GM21367 (cell line): ENCODE results near the gene ZBTB48.
"Not testable (repeated sequence)": the region's sequence is repeated elsewhere in the genome, so short reads cannot be mapped to it uniquely, and the experiment has no call there.

Experiments
- ATAC-seq: cut with Tn5 transposase; IDR thresholded peaks from one replicate; pipeline ENCODE4 v1.9.1; 2021; ENCODE audit not compliant: unreplicated experiment

ZBTB48 gene

DNA sequence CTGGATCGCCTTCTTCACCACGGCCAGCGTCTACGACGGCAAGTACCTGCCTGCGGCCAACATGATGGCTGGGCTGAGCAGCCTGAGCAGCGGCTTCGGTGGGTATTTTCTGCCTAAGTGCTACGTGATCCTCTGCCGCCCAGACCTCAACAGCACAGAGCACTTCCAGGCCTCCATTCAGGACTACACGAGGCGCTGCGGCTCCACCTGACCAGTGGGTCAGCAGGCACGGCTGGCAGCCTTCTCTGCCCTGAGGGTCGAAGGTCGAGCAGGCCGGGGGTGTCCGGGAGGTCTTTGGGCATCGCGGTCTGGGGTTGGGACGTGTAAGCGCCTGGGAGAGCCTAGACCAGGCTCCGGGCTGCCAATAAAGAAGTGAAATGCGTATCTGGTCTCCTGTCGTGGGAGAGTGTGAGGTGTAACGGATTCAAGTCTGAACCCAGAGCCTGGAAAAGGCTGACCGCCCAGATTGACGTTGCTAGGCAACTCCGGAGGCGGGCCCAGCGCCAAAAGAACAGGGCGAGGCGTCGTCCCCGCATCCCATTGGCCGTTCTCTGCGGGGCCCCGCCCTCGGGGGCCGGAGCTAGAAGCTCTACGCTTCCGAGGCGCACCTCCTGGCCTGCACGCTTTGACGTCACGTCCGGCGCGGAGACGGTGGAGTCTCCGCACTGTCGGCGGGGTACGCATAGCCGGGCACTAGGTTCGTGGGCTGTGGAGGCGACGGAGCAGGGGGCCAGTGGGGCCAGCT, at the start of gene ZBTB48:
Gene ZBTB48, plus strand, starts transcription at position 621 of the 745 bp plus-strand sequence. CDS start 616 bp downstream, outside the sequence.
- peak; percentile 95 for ATAC-seq

DNA sequence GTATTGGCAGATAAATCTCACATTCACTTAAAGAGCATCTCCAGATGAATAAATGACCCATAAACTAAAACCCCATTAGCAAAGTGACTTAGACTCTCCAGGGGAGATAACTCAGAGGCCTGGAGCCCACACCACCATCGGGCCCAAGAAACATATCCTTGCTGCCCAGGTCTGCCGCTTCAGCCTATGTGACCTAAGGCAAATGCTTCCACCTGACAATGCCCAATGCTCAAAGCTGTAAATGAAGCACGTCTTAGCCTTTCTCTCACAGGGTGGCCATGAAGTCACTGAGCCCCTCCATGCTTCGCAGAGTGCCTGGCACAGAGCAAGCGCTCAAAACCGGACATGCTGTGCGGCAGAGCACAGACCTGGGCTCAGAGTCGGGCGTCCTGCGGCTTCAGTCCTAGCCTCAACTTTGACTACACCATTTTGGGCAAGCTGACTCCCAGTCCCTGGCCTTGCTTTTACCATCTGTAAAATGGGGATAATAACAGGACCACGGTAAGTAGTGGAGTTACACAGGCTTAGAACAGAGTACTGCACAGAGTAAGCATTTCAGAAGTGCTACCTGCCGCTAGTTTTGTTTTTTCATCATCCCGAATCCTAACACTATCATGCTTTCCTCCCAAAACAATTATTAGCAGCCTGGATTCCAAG, 49.2 kb upstream of the ZBTB48 start:
- no peak for ATAC-seq

DNA sequence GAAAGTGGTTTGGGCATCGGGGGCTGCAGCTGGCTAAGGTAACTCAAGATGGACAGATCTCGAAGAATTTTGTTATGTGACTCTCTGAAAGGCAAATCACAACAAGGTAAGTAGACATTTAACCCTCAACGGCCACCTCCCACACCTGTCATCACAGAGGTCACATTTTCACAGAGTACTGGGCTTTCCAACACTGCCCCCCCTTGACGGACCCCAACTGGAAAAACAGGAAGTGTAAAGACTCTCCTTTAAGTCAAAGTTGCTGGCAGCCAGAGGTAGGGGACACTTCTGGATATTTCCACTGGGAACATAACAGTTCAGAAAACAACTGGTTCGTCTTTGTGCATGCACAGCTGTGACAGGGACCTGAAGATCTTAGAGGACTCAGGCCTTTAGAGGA, 47.8 kb upstream of the ZBTB48 start:
- ATAC-seq: no peak

DNA sequence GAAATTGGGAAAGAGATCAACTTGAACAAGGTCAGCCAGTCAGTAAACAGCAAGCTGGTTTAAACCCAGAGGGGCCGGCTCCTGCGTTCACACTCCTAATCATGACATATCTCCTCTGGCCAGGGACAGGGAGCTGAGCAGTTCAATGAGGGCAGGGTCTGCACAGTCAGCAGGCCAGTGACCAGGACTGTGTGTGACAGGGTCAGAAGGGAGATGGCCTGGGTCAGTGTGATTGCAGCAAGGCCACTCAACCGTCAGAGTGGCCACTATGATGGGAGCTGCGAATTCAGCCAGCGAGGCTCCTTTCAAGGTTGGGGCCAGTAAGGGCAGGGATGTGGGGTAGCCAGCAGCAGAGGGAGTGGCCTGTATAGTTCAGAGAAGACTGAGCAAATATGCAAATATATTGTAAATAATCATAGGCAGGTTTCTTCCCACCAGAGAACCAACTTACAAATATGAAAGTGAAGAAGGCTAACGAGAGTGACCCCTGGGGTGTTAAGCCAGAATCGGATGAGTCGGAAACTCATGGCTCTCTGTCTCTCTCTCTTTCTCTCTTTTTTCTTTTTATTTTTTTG, 45.5 kb upstream of the ZBTB48 start:
- no peak for ATAC-seq

- ATAC-seq: no peak
These were observed 44.6 kb upstream of the ZBTB48 start for GRCh38 chr1:6535214-6535613.

DNA sequence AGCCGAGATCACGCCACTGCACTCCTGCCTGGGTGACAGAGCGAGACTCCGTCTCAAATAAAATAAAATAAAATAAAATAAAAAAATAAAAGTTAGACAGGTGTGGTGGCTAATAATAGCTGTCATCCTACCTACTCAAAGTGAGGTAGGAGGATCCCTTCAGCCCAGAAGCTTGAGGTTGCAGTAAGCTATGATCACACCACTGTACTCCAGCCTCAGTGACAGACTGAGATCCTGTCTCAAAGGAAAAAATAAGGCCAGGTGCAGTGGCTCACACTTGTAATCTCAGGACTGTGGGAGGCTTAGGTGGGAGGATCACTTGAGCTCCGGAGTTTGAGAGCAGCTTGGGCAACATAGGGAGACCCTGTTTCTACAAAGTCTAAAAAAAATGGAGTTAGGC, 43.5 kb upstream of the ZBTB48 start:
- no peak for ATAC-seq

GRCh38 chr1:6538956-6539355, 40.8 kb upstream of the ZBTB48 start:
- no peak for ATAC-seq

GRCh38 chr1:6544831-6545230, 35.0 kb upstream of the ZBTB48 start:
- ATAC-seq: no peak

- no peak for ATAC-seq
These were observed 34.3 kb upstream of the ZBTB48 start for GRCh38 chr1:6545276-6546112.

DNA sequence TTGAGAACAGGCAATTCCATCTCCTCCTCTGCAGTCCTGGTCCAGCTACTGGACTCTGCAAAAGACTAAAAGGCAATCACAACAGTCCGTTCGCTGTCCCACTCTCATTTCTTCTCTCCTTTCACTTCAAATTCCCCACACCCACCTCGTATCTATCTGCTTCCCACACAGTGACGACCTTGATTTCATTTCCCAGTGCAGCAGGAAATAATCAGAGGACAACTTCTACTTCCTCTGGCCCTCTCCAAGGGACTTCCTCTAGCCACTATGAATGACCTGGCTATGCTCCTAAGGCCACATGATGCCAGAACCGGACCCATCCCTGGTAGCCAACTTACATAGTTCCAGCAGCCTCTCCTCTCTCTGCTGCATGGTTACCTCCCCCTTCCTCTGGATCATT, 33.5 kb upstream of the ZBTB48 start:
- no peak for ATAC-seq

DNA sequence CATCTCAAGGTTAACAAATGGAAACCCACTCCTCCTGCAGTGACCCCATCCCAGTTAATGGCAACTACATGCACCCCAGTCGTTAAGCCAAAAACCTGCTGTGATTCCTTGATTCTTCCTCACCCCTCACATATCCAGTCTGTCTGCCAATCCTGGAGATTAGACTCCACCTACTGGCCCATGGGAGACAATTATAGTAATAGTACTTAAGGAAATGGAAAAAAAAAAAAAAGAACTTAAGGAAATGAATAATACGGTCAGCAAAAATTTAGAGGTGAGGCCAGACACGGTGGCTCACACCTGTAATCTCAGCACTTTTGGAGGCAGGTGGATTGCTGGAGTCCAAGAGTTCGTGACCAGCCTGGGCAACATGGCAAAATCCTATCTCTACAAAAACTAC, 32.5 kb upstream of the ZBTB48 start:
- no peak for ATAC-seq

- ATAC-seq: peak; percentile 87
These were observed 25.5 kb upstream of the ZBTB48 start, which contains the start of gene NOL9 for GRCh38 chr1:6554031-6554906. Gene NOL9 (minus strand): TSS chr1:6554513. CDS start chr1:6554502, 11 bp downstream.

DNA sequence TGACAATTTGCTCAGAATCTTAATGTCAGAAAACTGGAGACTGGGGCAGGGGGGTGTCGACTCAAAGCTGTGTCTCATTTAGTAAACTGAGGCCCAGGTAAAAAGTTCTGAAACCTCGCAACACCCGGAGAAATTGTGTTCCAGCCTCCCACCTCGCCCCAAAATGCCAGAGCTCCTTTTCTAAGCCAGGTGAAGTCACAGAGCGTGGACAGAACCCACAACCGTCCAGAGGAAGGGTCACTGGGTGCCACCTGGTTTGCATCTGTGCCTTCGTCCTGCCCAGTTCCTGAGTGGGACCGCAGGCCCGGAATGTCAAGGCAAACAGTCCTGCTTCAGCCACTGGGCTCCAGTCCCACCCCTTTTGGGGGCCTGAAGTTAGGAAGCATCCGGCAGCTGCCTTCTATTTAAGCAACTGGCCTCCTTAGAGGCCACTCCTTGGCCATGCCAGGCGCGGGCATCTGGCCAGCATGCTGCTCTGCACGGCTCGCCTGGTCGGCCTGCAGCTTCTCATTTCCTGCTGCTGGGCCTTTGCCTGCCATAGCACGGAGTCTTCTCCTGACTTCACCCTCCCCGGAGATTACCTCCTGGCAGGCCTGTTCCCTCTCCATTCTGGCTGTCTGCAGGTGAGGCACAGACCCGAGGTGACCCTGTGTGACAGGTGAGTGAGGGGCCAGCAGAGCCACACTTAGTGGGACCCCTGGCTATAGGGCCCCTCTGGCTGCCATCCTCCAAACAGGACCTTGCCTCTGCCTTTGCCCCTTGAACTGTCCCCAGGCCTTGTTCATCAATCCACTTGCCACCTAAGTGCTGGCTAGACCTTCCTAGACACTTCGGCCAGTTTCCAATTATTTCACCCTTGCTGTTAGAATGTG, 24.7 kb upstream of the ZBTB48 start, which contains the start of gene TAS1R1:
Gene TAS1R1, plus strand, starts transcription at position 401 of the 872 bp plus-strand sequence. Its CDS starts 67 bp downstream, at position 468.
- ATAC-seq: no peak

DNA sequence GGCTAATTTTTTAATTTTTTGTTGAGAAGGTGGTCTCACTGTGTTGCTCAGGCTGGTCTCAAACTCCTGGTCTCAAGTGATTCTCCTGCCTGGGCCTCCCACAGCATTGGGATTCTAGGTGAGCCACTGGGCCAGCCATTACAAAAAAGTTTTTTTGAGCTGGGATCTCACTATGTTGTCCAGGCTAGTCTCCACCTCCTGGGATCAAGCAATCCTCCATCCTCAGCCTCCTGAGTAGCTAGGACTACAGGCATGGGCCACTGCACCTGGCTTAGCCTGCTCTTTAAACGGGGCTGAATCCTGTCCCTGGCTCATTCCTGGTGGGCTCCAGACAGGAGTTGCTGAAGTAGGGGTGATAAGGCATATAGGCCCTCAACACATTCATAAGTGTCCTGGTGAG, 22.2 kb upstream of the ZBTB48 start:
- ATAC-seq: no peak

DNA sequence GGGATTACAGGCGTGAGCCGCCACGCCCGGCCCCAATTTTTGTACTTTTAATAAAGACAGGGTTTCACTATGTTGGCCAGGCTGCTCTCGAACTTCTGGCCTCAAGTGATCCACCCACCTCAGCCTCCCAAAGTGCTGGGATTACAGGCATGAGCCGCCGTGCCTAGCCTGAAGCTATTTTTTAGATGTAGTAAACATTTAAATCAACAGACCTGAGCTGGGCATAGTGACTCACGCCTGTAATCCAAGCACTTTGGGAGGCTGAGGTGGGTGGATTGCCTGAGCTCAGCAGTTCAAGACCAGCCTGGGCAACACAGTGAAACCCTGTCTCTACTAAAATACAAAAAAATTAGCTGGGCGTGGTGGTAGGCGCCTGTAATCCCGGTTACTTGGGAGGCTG, 20.6 kb upstream of the ZBTB48 start:
- ATAC-seq: not testable (repeated sequence)

GRCh38 chr1:6560267-6560666, 19.5 kb upstream of the ZBTB48 start:
- no peak for ATAC-seq

GRCh38 chr1:6569033-6569432, 10.8 kb upstream of the ZBTB48 start:
- no peak for ATAC-seq

- ATAC-seq: no peak
These were observed 9.7 kb upstream of the ZBTB48 start for GRCh38 chr1:6570100-6570499.

- ATAC-seq: no peak
These were observed 8.8 kb upstream of the ZBTB48 start for GRCh38 chr1:6570987-6571386.
